ENCODE data around the gene SH3GL2.

Gene SH3GL2

DNA sequence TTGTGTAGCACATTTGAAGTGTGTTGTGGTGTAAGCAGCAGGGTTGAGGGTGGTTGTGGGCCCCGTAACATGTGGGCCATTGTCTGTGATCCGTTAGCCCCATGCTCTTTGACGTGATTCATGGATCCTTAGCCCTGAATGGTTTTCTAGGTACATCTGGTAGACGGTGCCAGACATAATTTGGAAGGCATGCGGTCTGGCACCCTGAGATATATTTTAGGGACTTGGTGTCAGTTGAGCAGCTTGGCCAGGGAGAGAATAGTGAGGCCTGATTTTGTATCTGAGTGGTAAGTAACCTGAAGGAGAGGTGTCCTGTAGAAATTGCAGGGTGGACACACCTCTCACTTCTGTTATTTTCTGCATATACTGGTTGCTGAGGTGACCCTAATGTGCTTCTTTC is 10.9 kb downstream of the SH3GL2 start:
- ATAC-seq (no peak), DNase-seq (ENCODE audit: low spot score in 2 of 2) (no peak)
- H3K36me3 Mint-ChIP-seq, result no peaks in the 10 kb centered on the region

DNA sequence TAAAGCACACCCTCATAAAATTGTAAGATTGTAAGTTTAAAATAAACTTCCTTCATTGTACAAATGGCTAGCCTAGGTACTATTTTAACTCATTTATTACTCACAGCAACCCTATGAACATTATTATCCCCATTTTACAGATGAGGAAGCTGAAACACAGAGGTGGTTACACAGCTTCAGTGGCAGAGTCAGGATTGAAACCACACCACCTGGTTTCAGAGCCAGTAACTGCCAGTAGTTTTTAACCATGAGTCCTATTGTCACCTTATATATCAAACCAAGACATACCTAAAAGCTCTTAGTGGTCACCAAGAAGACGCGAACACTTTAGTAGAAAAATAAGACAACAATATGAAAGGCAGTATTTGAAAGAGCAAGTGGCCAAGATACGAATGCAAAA is 16.1 kb downstream of the SH3GL2 start:
- DNase-seq (ENCODE audit: low spot score in 2 of 2), result no peak
- ATAC-seq, result no peak
- no peaks in the 10 kb centered on the region for H3K36me3 Mint-ChIP-seq
- peaks cover 2% of the 10 kb centered on the region for H3K9me3 Mint-ChIP-seq
- H3K4me1 Mint-ChIP-seq, result no peaks in the 10 kb centered on the region
- no peak overlapping the region for H3K4me3 Mint-ChIP-seq
- H3K27ac Mint-ChIP-seq, result no peak overlapping the region

More for the DNA sequence above, 10.9 kb downstream of the SH3GL2 start:
- no peak overlapping the region for H3K4me3 Mint-ChIP-seq
- H3K9me3 Mint-ChIP-seq, result peaks cover 7% of the 10 kb centered on the region
- H3K27ac Mint-ChIP-seq, result no peak overlapping the region
- no peaks in the 10 kb centered on the region for H3K4me1 Mint-ChIP-seq

DNA sequence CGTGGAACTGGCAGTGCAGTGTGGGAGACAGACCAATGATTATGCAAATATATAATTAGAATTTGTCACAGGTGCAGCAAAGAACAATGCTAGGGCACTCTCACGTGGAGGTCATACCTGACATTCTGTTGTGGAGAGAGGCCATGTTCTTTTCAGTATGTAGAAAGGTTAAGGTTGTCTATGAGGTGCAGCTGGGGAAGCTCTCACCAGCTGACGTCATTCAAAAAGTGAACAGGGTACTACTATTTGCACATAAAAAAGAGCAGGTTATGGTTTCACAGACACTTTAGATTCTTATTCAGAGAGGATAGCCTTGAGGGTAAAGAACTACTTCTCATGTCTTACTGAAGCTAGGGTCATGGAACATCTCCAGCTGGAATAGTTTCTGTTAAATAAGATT is 19.1 kb downstream of the SH3GL2 start:
- Mint-ChIP-seq H3K9me3 (no peaks in the 10 kb centered on the region), H3K27ac (no peak overlapping the region), H3K4me1 (no peaks in the 10 kb centered on the region), H3K36me3 (no peaks in the 10 kb centered on the region), H3K4me3 (no peak overlapping the region)
- no peak for DNase-seq (ENCODE audit: low spot score in 2 of 2)
- no peak for ATAC-seq

DNA sequence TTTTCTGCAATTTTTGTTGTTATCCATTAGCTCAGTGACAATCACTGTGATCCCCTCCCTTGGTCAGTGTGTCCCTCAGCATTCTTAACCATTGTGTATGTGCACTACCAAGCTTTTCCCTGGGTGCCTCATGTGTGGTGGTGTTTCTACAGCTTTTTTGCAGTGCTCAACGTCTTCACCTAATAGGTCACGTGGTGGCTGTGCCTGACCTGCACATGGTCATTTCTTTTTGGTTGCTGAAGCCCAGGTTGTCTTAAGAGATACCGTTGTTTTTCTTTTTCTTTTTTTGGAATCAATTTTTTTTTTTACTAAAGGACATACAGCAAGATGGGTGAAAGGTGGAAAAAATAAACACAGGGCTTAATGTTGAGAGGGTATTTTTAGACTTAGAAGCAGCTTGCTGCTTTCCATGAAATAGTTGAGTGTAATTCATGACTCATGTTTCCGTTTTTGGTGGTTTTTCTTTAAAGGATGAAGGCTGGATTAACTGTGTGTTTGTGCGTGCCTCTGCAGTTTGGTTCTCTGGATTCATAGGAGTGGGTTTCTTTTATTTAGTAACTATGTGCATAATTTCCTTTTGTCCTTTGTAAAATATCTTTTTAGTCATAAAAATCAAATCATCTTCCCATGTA is 22.2 kb downstream of the SH3GL2 start:
- ATAC-seq, result no peak
- no peaks in the 10 kb centered on the region for H3K36me3 Mint-ChIP-seq
- H3K4me3 Mint-ChIP-seq, result no peak overlapping the region
- H3K27ac Mint-ChIP-seq, result no peak overlapping the region
- DNase-seq (ENCODE audit: low spot score in 2 of 2), result no peak
- H3K9me3 Mint-ChIP-seq, result peaks cover 7% of the 10 kb centered on the region
- H3K4me1 Mint-ChIP-seq, result no peaks in the 10 kb centered on the region

DNA sequence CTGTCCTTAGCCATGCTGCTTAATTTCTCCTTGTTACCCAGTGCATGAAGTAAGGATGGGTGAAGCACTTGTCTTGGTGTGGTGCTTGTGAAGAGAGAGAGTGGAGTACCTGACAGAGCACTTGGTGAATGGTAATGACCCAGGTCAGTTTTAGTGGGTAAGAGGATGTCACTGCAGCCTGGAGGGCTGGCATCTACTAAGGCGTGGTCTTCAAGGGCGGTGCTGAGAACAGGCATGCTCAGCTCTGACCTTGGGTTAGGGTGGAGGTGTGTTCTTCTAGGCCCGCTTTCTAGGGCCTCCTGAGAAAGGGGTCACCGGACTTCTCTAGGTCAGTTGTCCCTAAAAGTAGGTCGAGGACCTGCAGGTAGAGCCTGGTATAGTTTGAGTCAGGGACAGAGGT is 25.7 kb downstream of the SH3GL2 start:
- DNase-seq (ENCODE audit: low spot score in 2 of 2) (no peak), ATAC-seq (no peak)
- no peak overlapping the region for H3K4me3 Mint-ChIP-seq
- H3K36me3 Mint-ChIP-seq, result no peaks in the 10 kb centered on the region
- no peak overlapping the region for H3K27ac Mint-ChIP-seq
- peaks cover 14% of the 10 kb centered on the region for H3K9me3 Mint-ChIP-seq
- H3K4me1 Mint-ChIP-seq, result no peaks in the 10 kb centered on the region

DNA sequence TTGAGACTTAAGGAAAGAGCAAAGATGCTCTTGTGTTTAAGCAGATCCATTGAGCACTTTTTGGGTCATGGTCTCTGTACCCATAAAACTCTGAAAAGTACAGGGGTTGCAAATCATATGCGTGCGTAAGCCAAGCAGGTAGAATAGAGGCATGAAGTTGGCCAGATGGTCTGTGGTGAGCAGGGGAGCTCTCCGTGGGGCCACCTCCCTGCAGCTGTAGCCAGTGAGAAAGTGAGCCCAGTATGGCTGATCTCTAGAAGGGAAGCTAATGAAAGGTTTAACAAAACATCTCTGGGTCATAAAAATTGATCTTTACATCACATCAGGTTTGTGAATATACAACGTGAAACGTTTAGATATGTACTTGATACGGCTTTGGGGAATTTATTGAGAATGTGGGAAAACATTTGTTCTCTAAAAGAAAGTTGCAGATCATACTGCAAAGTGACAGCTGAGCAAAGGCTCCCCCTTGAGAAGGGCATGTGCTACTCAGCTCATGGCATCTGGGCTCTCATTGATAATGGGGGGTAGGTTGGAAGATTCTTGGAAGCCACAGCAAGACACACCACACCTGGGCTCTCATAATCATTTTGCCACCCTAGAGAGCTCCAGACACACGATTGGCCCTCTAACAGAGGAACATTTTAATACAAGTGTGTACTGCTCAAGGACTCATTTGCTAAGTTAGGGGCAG is 30.6 kb downstream of the SH3GL2 start:
- no peak overlapping the region for H3K4me3 Mint-ChIP-seq
- ATAC-seq (no peak), DNase-seq (ENCODE audit: low spot score in 2 of 2) (no peak)
- H3K9me3 Mint-ChIP-seq, result peaks cover 10% of the 10 kb centered on the region
- no peaks in the 10 kb centered on the region for H3K36me3 Mint-ChIP-seq
- no peaks in the 10 kb centered on the region for H3K4me1 Mint-ChIP-seq
- H3K27ac Mint-ChIP-seq, result no peak overlapping the region

DNA sequence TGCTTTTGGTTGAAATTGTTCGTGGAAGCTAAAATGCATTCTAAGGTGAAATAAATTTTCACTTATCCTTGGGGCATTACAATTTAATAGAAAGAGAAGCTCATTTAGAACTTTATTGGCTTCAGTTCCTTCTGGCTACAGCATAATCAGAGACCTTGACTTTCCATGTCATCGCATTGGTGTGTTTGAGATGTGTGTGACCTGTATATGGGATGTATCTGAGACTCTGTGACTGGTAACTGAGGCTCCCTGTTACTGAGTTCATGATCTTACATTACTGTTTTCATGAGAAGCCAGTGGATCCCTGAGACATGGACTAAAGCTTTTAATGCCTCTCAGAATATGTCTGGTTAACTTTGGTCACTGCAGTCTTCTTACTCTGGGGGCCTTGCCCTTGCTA is 32.5 kb downstream of the SH3GL2 start:
- Mint-ChIP-seq H3K4me3 (no peak overlapping the region), H3K9me3 (peaks cover 10% of the 10 kb centered on the region), H3K4me1 (no peaks in the 10 kb centered on the region), H3K36me3 (no peaks in the 10 kb centered on the region), H3K27ac (no peak overlapping the region)
- no peak for DNase-seq (ENCODE audit: low spot score in 2 of 2)
- ATAC-seq, result no peak

DNA sequence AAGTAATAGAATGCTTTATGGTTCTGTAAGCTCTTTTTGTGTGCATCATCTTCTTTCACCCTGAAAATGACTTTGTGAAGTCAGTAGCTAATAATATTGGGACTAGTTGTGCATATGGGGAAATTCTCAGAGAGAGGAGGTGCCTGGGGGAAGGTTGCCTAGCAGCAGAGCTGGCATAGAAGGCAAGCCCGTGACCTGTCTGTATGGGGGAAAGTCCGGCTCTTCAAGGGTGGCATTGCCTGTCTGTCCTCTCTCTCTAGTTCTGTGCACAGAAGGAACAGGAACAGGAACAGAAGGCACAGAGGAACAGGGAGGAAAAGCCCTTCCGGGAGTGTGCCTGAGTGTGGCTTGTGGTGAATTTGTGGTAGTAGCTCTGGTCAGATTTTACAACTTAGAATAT is 33.1 kb downstream of the SH3GL2 start:
- ATAC-seq (no peak), DNase-seq (ENCODE audit: low spot score in 2 of 2) (no peak)
- peaks cover 10% of the 10 kb centered on the region for H3K9me3 Mint-ChIP-seq
- H3K36me3 Mint-ChIP-seq, result no peaks in the 10 kb centered on the region
- H3K4me3 Mint-ChIP-seq, result no peak overlapping the region
- no peak overlapping the region for H3K27ac Mint-ChIP-seq
- H3K4me1 Mint-ChIP-seq, result no peaks in the 10 kb centered on the region

DNA sequence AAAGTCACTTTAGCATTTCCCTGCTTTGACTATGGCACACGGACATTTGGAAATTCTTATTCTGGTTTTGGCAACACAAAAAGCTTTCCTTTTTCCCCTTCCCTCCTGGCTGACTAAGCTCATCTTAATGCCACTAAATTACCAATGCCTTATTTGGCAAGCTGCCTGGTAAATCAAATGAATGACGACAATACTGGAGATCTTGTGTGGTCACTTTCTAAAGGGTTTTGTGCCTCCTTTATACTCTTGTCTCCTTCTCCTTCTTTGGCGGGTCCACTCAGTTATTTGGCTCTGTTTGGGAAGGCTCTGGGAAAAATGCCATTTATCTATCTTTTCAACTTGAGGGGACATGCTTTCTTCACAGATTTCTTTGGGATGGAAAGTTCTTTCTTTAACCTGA is 34.9 kb downstream of the SH3GL2 start:
- DNase-seq (ENCODE audit: low spot score in 2 of 2) (no peak), ATAC-seq (no peak)
- Mint-ChIP-seq H3K27ac (no peak overlapping the region), H3K4me1 (no peaks in the 10 kb centered on the region), H3K9me3 (peaks cover 13% of the 10 kb centered on the region), H3K36me3 (no peaks in the 10 kb centered on the region), H3K4me3 (no peak overlapping the region)

DNA sequence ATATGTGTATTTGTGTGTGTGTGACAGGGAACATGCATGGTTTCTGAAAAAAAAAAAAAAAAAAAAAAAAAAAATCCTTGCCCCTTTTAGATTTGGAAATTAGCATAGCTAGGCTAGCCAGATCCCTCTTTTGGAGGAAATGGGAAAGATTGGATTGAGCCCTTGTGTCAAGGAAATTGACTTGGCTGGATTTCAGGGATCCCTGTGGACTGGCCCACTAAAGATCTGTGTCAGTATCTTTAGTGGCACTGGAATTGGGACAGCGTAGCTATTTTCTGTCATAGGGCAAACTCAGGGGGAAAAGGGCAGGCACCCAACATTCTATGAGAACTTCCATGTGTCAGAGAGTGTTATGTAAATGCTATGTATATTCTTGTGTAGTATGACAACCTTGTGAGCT is 35.4 kb downstream of the SH3GL2 start:
- no peak for DNase-seq (ENCODE audit: low spot score in 2 of 2)
- Mint-ChIP-seq H3K9me3 (peaks cover 10% of the 10 kb centered on the region), H3K27ac (no peak overlapping the region), H3K36me3 (no peaks in the 10 kb centered on the region), H3K4me3 (no peak overlapping the region), H3K4me1 (no peaks in the 10 kb centered on the region)
- ATAC-seq, result no peak

DNA sequence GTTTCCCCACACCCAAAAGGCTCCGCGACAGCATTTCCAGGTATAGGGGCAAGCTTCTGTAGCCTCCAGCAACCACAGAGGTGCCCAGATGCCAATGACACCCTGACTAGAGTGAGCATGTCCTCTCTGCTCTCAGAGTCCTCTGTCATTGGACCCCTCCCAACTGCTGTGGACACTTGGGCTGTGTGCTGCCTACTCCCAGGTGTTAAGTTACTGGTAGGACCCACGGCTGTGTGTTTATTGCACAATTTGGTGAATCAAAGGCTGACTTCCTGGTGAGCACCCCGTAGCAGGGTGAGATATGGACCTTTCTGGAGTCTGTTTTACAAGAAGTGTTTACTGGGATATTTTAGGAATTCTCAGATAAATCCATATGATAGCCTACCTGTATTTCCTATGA is 36.0 kb downstream of the SH3GL2 start:
- peaks cover 7% of the 10 kb centered on the region for H3K9me3 Mint-ChIP-seq
- H3K4me1 Mint-ChIP-seq, result no peaks in the 10 kb centered on the region
- DNase-seq (ENCODE audit: low spot score in 2 of 2), result no peak
- no peak overlapping the region for H3K27ac Mint-ChIP-seq
- H3K36me3 Mint-ChIP-seq, result no peaks in the 10 kb centered on the region
- no peak for ATAC-seq
- H3K4me3 Mint-ChIP-seq, result no peak overlapping the region

DNA sequence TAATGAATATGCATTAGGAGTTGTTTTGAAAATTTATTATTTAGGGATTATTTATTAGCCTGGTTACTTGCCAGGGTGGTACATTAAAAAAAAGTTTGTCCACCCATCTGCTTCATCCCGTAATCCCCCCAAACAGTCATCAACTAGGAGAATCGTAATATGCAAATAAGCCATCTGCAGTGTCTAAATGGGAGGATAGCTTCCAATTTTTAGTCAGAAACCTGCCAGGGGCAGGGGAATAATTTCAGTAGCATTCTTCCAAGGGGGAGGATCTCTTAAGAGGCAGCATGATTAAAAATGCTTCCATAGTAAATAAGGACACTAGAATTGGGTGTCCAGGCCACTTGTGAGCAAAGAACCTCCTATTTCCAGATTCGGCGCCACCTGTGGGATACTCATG is 43.3 kb downstream of the SH3GL2 start:
- H3K36me3 Mint-ChIP-seq, result no peaks in the 10 kb centered on the region
- H3K9me3 Mint-ChIP-seq, result peaks cover 18% of the 10 kb centered on the region
- ATAC-seq (no peak), DNase-seq (ENCODE audit: low spot score in 2 of 2) (no peak)
- no peak overlapping the region for H3K27ac Mint-ChIP-seq
- no peak overlapping the region for H3K4me3 Mint-ChIP-seq
- no peaks in the 10 kb centered on the region for H3K4me1 Mint-ChIP-seq

DNA sequence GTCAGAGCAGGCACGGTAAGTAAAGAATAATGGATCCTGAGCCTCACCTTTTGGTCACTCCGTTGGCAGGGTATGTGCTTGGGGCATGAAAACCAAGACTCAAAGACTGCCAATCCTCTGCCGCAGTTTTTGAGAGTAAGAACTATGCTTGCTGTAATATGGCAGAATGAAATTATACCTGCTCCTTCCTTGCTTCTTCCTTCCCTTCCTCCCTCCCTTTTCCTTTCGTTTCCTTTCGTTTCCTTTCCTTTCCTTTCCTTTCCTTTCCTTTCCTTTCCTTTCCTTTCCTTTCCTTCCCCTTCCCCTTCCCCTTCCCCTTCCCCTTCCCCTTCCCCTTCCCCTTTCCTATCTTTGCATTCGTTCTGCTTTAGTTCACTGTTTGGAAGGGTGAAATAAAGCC is 43.9 kb downstream of the SH3GL2 start:
- no peak for DNase-seq (ENCODE audit: low spot score in 2 of 2)
- no peaks in the 10 kb centered on the region for H3K4me1 Mint-ChIP-seq
- ATAC-seq, result no peak
- no peak overlapping the region for H3K27ac Mint-ChIP-seq
- H3K36me3 Mint-ChIP-seq, result no peaks in the 10 kb centered on the region
- peaks cover 20% of the 10 kb centered on the region for H3K9me3 Mint-ChIP-seq
- no peak overlapping the region for H3K4me3 Mint-ChIP-seq

DNA sequence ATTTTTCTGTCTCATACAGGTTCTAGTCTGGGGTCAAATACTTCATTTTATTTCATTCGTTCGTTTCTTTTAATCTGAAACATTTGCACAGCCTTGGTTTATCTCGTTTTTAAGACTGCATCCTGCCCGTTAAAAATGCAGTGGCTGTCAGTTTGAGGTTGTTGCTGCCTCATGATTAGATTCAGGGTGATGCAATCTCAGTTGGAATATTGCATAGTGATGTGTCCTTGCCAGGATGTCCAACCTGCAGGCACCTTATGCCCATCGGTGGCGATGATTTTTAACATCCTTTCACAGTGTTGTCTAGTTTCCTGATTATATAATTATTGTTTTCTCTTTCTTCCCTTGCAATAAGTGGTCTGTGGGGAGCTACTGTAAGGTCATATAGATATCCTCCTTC is 45.1 kb downstream of the SH3GL2 start:
- no peaks in the 10 kb centered on the region for H3K36me3 Mint-ChIP-seq
- DNase-seq (ENCODE audit: low spot score in 2 of 2) (no peak), ATAC-seq (no peak)
- H3K27ac Mint-ChIP-seq, result no peak overlapping the region
- no peak overlapping the region for H3K4me3 Mint-ChIP-seq
- H3K9me3 Mint-ChIP-seq, result peaks cover 18% of the 10 kb centered on the region
- H3K4me1 Mint-ChIP-seq, result no peaks in the 10 kb centered on the region

DNA sequence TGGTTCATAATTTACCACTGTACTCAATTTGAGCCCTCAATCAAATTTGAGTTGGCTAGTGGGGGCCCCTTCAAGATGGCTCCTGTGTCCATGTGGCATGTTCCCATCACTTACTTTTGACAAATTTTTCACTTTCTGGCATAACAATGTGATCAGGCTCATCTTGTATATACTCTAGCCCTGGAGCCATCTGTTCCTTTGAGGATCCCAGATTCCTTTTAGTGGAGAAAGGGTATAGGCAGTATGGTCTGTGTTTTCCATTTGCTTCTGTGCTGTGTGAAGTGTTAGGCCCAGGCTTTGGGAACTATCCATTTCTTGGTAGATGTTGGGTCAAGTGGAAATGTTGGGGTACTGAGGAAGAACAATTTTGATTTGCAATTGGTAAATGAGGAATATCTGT is 45.7 kb downstream of the SH3GL2 start:
- H3K27ac Mint-ChIP-seq, result no peak overlapping the region
- peaks cover 18% of the 10 kb centered on the region for H3K9me3 Mint-ChIP-seq
- H3K36me3 Mint-ChIP-seq, result no peaks in the 10 kb centered on the region
- no peak for DNase-seq (ENCODE audit: low spot score in 2 of 2)
- no peak overlapping the region for H3K4me3 Mint-ChIP-seq
- no peak for ATAC-seq
- H3K4me1 Mint-ChIP-seq, result no peaks in the 10 kb centered on the region

DNA sequence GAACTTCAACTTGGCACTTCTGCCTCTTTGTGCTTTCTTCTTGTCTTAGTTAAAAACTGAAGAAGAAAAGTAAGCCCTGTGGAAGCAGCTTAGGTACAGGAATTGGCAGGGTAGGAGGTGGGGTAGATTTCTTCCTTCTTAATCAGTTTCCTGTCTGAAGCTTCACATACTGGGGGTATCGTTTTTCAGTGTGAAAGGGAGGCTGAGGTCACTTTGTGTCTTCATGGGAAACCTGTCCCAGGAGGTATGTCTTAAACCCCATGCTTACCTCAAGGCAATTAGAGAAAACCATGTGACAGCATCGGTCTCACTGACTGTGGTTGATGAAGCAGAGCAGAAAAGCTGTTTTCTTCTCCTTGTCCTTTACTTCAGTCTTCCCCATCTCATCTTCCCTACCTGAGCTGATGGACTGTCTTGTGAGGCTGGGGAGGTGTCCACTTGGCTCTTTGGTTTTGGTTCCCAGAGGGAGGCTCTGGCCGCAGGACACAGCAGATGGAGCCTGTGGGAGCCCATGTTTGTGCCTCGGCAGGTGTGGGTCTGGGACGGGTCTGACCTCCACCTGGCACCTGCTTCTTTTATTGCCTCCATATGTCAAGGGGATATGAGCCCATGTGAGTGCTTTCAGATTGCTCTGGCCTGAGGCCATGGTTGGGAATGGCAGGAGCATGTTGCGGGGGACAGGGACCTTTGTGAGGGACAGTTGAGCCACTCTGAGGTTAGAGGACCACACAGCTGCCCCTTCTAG is 47.0 kb downstream of the SH3GL2 start:
- no peak overlapping the region for H3K27ac Mint-ChIP-seq
- no peak for DNase-seq (ENCODE audit: low spot score in 2 of 2)
- H3K9me3 Mint-ChIP-seq, result peaks cover 14% of the 10 kb centered on the region
- ATAC-seq, result no peak
- no peaks in the 10 kb centered on the region for H3K4me1 Mint-ChIP-seq
- no peak overlapping the region for H3K4me3 Mint-ChIP-seq
- H3K36me3 Mint-ChIP-seq, result no peaks in the 10 kb centered on the region

All from stimulated activated effector memory CD8-positive, alpha-beta T cell treated with anti-CD3 and anti-CD28 coated beads, Interleukin-12 subunit alpha, Interleukin-12 subunit beta, amount 100 ng/mL, for 72 hours (primary cell).